ENCODE measurements around the gene MICALL1.

GRCh38 chr22:37870273-37870672 is 35.8 kb upstream of the MICALL1 start:
- TF ChIP-seq EP300 (IDR thresholded peaks at IDR 0.05) = no peak
- no peak for TF ChIP-seq CTCF (IDR thresholded peaks at IDR 0.05)
- no peak for TF ChIP-seq POLR2A (IDR thresholded peaks at IDR 0.05)
